HG03045 (cell line): ENCODE measurements around the gene ZCCHC24.

Experiments used
- ATAC-seq: cut with Tn5 transposase; IDR thresholded peaks from one replicate; pipeline ENCODE4 v1.9.1; 2021; ENCODE audit warnings: mild to moderate bottlenecking, moderate library complexity; ENCODE audit not compliant: unreplicated experiment

Gene ZCCHC24

GRCh38 chr10:79445161-79445976 is at the start of gene ZCCHC24:
TSS of gene ZCCHC24 (minus strand) at chr10:79445624. CDS start at chr10:79445440, 184 bp downstream.
- peak; percentile 96 for ATAC-seq

GRCh38 chr10:79493806-79494205 is 48.4 kb upstream of the ZCCHC24 start:
- no peak for ATAC-seq

GRCh38 chr10:79492839-79493238 is 47.4 kb upstream of the ZCCHC24 start:
- ATAC-seq: no peak

GRCh38 chr10:79492256-79492655 is 46.8 kb upstream of the ZCCHC24 start:
- no peak for ATAC-seq

- no peak for ATAC-seq
These were observed 45.9 kb upstream of the ZCCHC24 start for GRCh38 chr10:79491143-79491835.

GRCh38 chr10:79490400-79491142 is 45.1 kb upstream of the ZCCHC24 start:
- no peak for ATAC-seq

- ATAC-seq: no peak
These were observed 43.4 kb upstream of the ZCCHC24 start for GRCh38 chr10:79488870-79489269.

- ATAC-seq: no peak
These were observed 42.9 kb upstream of the ZCCHC24 start for GRCh38 chr10:79488336-79488735.

GRCh38 chr10:79487296-79488194 is 42.1 kb upstream of the ZCCHC24 start:
- ATAC-seq: no peak

GRCh38 chr10:79484476-79484875 is 39.1 kb upstream of the ZCCHC24 start:
- no peak for ATAC-seq

GRCh38 chr10:79483948-79484347 is 38.5 kb upstream of the ZCCHC24 start:
- ATAC-seq: no peak

- ATAC-seq: no peak
These were observed 37.9 kb upstream of the ZCCHC24 start for GRCh38 chr10:79483299-79483698.

GRCh38 chr10:79482741-79483140 is 37.3 kb upstream of the ZCCHC24 start:
- ATAC-seq: no peak

- no peak for ATAC-seq
These were observed 36.9 kb upstream of the ZCCHC24 start for GRCh38 chr10:79482304-79482703.

GRCh38 chr10:79479283-79479909 is 34.0 kb upstream of the ZCCHC24 start:
- no peak for ATAC-seq

GRCh38 chr10:79477456-79477855 is 32.0 kb upstream of the ZCCHC24 start:
- ATAC-seq: no peak

GRCh38 chr10:79476645-79477044 is 31.2 kb upstream of the ZCCHC24 start:
- ATAC-seq: no peak

- ATAC-seq: no peak
These were observed 30.5 kb upstream of the ZCCHC24 start for GRCh38 chr10:79475877-79476276.

GRCh38 chr10:79475119-79475653 is 29.8 kb upstream of the ZCCHC24 start:
- no peak for ATAC-seq
